Activated CD8-positive, alpha-beta memory T cell treated with anti-CD3 and anti-CD28 coated beads for 1 hour (primary cell): ENCODE data around the gene HLA-DMA.
A peak's percentile ranks its signal among the peaks of the same experiment; 100 is the strongest.

ENCODE experiments used
- DNase-seq, 2 donors: peaks; one replicate each; pipeline ENCODE4 v3.0.0-alpha.2; 2020; ENCODE audit warnings: low read depth in 1 of 2; ENCODE audit errors: extremely low read depth in 1 of 2

Gene HLA-DMA

DNA sequence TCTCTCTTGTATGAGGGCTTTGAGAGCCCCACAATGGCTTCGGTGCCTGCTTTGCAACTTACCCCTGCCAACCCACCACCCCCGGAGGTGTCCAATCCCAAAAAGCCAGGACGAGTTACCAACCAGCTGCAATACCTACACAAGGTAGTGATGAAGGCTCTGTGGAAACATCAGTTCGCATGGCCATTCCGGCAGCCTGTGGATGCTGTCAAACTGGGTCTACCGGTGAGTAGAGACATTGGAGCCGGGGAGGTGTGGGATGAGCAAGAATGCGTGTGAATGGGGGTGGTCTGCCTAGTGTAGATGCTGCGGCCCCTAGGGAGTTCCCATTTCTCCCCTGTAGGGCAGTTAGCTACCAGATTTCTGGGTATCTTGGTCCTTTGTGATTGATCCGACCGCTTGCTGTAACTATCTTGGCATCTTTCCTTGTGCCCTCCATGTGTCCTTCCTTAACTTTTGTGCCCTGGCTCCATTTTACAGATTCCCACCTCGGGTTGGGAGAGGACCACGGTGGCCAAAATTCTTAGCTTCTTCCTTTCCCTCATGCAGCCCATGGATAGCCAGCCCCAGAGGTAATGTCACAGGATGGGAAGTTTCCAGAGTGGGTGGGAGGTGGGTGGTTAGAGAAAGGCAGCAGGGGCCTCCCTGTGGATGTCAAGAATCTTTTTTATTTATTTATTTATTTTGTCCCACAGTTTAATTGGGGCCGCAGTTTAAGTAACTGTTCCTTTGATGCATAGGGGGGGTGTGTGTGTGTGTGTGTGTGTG lies 21.8 kb upstream of the HLA-DMA start:
- no peak for DNase-seq

GRCh38 chr6:32974016-32974333 lies 21.1 kb upstream of the HLA-DMA start:
- no peak for DNase-seq

DNA sequence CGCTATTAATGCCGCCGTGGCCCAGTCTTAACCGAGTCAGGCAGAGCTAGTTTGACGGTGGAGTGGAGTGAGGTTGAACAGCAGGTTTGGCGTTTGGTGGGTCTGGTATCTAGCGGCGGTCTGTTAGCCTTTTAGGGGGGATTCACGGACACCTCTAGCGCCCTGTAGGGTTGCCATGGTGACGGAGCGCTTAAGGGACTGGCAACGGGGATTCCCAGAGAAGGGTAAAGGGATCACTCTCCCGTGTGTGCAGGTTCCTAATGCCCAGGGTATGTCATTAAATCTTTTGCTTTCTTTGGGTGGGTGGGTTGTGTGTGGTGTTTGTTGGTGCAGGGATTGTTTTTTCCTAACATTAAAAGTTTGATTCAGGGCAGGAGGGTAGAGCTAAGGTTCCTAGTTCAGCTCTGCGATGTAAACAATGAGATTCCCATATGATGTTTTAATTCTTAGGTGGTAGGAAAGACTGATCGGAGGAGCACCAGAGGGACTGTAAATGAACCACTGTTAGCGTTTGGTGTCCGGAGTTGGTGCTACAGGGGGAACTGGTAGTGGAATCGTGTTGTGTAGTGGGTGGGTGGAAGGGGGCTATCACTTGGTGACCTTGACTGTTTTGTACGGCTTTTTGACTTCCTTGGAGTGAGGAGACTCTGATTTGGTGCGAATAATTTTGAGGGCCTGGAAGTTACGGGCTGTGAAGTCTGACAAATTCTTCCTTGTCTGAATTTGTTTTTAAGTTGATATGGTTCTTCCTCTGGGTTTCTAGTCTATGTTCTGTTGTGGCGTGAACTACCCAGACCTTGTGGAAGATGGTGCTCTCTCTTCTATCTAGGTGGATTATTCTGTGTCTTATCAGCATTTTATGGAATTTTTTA lies 20.5 kb upstream of the HLA-DMA start:
- DNase-seq = peak in 1 of 2 donors; percentile 32

DNA sequence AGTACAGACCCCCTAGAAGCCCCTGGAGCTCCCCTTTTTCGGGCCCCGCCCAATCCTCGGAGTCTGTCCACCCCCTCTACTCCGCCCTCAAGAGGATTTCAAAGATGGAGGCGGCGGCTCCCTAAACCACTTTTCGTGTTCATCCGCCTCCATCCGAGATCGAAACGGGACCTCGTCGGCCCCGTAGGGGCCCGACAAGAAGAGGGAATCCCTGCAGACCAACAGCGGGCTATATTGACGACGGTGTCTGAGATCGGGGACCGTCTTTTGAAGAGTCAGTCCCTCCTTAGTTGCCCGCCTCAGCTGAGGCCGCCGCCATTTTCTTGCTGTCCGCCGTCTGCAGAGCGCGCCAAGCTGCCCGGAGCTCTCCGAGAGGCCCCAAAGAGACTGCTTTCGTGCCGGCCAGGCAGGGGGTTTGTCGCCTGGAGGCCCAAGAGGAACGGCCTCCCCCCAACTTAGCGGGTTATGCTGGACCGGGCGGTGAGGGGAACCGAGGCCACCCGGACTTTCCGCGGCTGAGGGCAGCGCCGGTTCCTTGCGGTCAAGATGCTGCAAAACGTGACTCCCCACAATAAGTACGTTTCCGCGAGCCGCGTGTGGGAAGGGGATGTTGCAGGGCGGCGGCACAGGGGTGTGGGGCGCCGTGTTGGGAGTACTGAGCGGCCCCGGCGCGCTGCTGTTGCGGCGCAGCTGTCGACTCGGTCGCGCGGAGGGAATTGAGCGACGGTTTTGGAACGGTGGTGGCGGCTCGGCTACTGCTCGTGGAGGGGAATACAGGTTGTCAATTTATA lies 19.7 kb upstream of the HLA-DMA start:
- peak in 1 of 2 donors; percentile 48 for DNase-seq

DNA sequence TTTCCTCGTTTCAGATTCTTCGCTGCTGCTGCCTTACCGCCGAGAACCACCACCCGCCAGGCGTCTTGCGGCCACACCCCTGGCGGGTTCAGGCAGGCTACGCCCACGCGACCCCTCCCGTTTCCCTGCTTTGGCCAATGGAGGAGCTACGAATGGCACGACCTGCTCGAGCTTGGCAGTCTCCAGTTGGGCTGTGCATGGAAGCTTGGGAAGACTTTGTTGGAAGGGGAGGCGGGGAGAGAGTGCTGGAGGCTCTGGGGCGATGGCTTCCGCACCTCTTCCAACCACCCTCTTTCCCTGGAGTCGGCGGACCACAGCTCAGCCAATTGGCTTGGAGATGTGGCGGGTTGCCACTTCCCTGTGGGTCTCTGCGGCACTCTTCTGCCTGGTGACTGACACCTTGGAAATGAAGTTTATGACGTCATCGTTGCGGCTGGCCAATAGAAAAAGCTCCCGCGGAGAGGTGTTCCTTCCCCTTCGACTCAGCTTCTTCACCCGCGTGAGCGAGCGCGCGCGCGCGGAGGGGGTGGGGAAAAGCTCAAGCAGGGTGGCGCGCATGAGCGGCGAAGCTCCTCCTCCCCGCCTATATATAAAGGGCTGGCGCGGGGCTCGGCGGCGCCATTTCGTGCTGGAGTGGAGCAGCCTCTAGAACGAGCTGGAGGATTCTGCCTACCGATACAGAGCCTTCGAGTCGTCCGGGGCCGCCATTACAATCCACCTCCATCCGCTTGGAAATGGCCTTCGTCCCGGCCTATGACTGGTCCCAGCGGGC lies 18.9 kb upstream of the HLA-DMA start:
- peak; percentile 95 to 99 for DNase-seq

DNA sequence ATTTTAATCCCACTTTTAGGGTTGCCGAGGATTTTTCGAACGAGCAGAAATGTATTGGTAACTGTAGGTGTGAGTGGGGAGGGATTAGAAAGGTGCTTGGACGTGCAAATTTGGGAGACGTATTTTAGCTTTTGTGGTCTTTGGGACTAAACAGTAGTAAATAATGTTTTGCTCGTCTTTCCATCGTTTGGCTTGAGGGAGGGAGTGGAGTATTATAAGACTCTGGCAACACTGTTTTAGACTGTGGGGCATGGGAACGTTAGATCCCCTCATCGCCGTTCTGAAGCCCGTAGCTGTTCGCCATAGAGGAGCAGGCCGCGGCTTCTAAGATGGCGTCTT lies 18.3 kb upstream of the HLA-DMA start:
- no peak for DNase-seq

DNA sequence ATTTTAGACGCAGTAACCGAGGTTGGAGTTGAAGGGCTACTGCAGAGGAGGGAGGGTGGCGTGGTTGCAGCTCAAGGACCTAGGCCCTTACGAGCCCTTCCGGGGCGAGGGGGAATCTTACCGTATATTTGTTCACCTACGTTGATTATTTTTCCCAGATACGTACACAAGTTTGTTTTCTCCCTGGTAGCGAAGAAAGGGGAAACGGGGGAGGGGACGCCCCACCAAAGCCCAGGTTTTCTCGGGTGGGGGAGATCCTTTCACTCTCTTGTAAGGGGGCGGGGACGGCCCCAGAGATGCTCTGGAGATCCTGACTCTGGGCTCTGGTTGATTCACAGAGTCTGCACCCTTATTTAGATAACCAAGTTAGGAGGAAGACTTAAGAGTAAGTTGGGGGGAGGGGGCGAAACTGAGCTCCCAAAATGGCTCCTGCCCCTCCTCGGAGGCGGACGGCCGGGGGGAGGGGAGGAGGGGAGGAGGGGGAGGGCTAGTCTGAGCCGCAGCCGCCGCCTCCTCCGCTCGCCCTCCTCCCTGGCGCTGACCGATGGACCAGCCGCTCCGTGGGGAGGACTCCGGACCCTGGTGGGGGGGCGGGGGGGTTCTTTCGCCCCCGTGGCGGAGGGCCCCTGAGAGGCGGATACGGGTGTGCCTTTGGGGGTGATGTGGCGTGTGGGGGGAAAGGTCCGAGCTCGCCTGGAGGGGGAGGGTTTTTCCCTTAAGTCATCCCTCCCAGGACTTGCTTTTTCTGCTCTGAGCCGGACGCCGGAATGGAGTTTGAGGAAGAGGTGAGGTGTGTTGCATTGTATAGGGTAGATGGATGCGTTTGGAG lies 17.7 kb upstream of the HLA-DMA start:
- DNase-seq = peak in 1 of 2 donors; percentile 59

DNA sequence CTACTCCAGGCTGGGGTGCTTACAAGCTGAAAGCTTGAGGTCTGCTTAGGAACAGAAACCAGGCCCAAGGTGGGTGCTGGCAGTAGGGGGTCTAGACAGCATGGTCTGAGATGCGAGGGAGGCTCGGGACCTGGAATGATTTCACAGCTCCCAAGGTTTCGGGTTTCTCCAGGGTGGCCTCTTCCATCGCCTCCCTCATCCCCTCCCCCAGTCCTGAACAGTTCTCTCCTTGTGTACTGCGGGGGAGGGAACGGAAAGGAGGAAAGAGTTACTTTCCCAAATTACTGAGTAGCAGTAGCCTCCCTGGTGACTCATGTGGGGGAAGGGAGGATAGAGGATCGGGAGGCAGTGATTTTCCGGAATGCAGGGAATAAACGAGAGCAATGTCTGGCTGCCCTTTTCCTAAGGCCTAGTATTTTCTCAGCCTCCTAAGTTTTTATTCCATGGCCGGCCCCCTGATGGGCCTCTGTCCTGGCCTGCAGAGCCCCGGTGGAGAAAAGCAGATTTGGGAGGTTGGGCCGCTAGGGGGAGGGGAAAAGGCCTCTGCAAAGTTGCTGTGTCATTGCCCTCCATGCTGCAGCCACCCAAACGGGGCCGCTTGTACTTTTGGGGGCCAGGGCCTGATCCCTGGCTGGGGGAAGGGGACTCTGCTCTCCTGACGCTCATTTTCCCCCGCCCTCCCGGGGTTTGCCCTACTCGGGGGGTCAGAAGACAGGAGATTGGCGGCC lies 17.0 kb upstream of the HLA-DMA start:
- peak in 1 of 2 donors; percentile 51 for DNase-seq

DNA sequence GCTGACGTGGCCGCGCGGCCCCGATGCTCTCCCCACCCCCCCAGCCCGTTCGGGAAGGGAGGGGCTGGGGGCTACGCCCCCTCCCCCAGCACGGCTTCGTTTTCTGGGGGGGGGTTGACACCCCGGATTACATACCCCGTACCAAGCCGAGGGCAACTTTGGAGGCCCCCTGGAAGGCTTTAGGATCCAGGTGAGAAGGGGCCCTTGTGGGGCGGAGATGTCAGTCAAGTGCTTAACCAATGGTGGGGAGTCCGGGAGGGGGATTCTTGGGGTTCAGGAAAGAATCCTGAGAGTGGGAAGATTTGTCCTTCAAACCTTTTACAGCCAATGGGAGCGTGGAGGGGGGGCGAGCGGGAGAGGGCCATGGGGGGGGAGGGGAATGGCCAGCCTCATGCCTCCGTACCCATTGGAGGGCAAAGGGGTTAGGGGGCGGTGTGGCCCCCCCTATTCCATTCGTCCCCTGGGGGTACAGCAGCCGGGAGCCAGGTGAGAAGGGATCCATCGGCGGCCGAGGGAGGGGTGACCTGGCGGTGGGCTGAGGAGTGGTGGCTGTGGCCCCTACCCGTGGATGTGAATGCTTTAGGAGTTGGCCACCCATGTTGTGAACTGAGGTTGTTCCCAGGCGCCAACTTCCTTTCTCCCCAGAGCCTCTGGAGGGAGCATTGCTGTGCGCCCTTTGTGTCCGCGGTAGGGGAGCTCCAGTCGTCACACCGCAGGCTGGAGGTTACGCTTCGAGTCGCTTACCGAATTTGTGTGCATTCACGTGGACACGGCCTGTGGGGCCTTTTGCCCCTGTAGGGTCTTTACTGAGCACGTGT lies 16.2 kb upstream of the HLA-DMA start:
- no peak for DNase-seq

DNA sequence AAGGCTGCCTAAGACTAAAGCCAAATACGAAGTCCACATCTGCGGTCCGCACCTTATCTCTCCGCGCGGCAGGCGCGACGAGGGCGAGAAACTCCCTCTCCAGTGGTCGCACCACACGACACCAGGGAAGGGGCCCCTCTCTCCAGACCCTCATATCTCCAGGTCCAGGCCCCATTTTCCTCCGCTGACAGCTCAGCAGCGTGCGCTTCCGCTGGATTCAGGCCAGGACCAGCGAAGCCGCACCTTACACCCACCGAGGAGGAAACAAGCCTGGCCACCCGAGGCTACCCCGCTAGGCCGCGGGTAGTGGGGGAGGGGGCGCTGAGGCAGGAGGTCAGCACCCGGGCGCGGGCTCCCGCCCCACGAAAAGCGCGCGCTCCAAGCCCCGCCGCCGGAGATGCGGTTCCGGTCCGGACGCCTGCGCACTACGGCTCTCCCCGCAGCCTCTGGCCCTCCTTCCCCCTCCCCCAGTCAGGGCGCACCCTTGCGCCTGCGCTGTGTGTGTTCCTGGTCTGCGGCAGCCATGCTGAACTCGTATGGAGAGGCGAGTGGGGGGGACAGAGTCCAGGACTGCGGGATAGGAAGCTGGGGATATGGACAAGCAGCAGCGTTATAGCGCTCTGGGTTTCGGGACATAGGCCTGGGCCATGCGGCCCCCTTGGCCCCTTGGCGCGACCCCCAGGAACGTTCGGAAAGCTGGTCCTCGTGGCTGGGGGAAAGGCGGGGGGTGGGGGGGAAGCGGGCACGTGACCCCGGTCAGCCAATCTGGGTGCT lies 15.4 kb upstream of the HLA-DMA start, which contains the start of gene BRD2:
Gene BRD2 (plus strand): TSS at position 502 of the 774 bp plus-strand sequence. CDS start 4,305 bp downstream, outside the sequence.
- peak; percentile 90 to 92 for DNase-seq

DNA sequence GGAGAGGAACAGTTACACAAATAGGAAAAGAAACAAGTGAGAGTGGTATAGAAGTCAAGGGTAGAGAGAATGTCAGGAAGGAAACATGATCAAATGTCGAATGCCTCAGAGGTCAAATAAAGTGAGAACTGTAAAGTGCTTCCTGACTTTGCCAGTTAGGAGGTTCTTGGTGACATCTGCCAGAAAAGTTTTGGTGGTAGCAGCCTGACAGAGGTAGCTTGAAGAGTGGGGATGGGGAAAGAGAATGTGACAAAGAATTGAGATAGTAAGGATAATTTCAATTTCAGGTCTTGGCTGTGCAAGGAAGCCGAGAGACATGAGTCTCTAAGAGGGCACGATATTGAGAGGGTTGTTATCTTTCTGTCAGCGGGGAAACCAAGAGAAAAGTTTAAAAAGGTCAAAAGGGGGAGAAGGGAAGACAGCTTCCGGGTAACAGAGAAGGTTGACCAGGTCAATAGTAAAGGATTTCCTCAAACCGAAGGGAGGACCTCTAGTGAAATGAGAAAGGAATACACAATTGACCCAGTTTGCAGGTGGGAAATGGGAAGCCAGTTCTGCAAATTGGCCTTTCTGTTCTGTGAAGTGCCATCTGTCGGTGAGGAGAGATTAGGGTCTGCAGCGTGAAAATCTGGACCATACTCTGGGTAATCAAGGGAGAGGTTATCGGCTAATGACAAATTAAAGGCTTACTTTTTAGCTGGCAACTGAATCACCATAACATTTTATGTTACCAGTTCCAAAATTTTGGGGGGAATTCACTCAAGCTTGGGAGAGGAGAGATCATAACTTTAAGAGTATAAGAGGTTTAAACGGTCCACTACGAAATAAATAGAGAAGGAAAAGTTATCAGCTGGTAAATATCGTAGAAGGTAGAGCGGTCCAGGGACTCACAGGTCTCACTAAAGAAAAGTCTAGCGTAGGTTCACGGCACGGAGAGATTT lies 14.5 kb upstream of the HLA-DMA start:
- DNase-seq = no peak

DNA sequence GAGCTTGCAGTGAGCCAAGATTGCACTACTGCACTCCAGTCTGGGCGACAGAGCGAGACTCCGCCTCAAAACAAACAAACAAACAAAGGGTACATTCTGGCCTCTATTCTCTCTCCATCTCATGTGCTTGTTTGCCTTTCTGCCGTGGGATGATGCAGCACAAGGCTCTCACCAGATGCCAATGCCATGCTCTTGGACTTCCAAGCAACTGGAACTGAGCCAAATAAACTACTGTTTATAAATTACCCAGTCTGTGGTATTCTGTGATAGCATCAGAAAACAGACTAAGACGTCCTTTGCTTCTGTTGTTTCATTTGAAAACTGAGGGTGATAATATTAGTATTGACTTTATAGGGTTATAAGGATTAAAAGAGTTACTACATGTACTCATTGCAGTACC lies 11.9 kb upstream of the HLA-DMA start:
- no peak for DNase-seq

GRCh38 chr6:32963866-32964265 lies 11.0 kb upstream of the HLA-DMA start:
- DNase-seq = no peak

DNA sequence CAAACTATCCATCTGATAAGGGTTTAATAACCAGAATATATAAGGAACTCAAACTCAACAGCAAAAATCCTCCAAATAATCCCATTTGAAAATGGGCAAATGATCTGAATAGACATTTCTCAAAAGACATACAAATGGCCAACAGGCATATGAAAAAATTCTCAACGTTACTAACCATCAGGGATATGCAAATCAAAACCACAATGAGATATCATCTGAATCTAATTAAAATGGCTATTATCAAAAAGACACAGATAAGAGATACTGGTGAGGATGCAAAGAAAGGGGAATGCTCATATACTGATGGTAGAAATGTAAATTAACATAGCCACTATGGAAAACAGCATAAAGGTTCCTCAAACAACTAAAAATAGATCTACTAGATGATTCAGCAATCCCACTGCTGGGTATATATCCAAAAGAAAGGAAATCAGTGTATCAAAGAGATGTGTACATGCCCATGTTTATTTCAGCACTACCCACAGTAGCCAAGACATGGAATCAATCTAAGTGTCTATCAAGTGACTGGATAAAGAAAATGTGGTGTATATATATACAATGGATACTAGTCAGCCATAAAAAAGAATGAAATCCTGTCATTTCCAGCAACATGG lies 9.4 kb upstream of the HLA-DMA start:
- DNase-seq = no peak

DNA sequence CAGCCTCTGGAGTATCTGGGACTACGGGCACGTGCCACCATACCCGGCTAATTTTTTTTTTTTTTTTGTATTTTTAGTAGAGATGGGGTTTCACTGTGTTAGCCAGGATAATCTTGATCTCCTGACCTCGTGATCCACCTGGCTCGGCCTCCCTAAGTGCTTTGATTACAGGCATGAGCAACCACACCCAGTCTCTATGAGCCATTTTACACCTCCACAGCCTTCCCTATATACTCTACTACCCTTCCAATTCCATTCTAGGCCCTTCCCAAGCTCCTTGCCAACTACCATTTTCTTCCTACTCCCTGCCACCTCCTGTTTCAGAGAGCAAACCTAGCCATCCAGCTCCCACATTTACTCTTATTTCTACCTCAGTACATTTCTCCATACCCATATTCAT lies 7.7 kb upstream of the HLA-DMA start:
- no peak for DNase-seq

DNA sequence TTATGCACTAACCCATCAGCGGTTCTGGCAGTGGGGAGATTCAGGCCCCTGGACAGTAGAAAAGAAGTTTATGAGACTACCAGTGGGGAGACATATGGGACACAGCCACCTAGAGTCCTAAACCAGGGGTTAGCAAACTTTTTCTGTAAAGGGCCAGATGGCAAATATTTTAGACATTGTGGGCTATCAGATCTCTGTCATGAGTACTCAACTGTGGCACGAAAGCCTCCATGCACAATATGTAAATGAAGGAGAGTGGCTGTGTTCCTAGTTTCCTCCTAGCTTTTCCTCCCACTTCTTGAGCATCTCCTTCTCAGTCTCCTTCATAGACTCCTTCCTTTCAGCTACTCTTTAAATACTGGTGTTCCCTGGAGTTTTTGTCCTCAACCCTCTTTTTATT lies 3.3 kb upstream of the HLA-DMA start:
- DNase-seq = no peak
